Gastroesophageal sphincter (tissue), 3 donors: ENCODE measurements around the gene CKAP4.

Experiments
- CTCF ChIP-seq, 4 experiments: fragments of 200-600 bp in 2 of 4; fragments of 450-650 bp in 2 of 4; sonication (generic) in 1 of 4; IDR thresholded peaks; one replicate each; pipeline ENCODE4 v1.5.1; 2017 to 2019; ENCODE audit warnings: antibody characterized with exemption in 4 of 4, mild to moderate bottlenecking in 2 of 4, moderate library complexity in 2 of 4
- EP300 ChIP-seq: sonication (generic); formaldehyde crosslinking; IDR thresholded peaks from one replicate; pipeline ENCODE4 v1.6.1; 2017; ENCODE audit warnings: antibody characterized with exemption, mild to moderate bottlenecking
- POLR2A ChIP-seq, 2 donors: fragments of 450-650 bp; IDR thresholded peaks; one replicate each; pipeline ENCODE4 v1.6.1; 2017; ENCODE audit warnings: antibody characterized with exemption in 2 of 2, mild to moderate bottlenecking in 2 of 2, moderate library complexity in 1 of 2
- POLR2AphosphoS5 ChIP-seq: sonication (generic); formaldehyde crosslinking; IDR thresholded peaks from one replicate; pipeline ENCODE4 v1.6.1; 2017; ENCODE audit warnings: antibody characterized with exemption

GRCh38 chr12:106204312-106204711 lies 43.5 kb downstream of the CKAP4 start:
- TF ChIP-seq EP300 (no peak), POLR2AphosphoS5 (no peak), CTCF (IDR thresholded peaks at IDR 0.05) (no peak), POLR2A (IDR thresholded peaks at IDR 0.05) (no peak)
